GM12865 (cell line): ENCODE data around the gene PITX3.

Source experiments
- DNase-seq: peaks from one replicate; pipeline ENCODE4 v3.0.0; 2010; ENCODE audit warnings: low read depth
- H3K4me3 ChIP-seq: 2 replicates; pipeline ENCODE4 v1.5.1; 2011; ENCODE audit warnings: mild to moderate bottlenecking, low read depth, low read length, control low read depth
- TF ChIP-seq, protein P1 (sequence below): IDR thresholded peaks from 2 replicates; pipeline ENCODE4 v1.5.1; 2011; ENCODE audit warnings: low read length, control low read depth, low read depth, inconsistent platforms; ENCODE audit not compliant: insufficient read depth; ENCODE audit errors: missing control alignments

The PITX3 gene

DNA sequence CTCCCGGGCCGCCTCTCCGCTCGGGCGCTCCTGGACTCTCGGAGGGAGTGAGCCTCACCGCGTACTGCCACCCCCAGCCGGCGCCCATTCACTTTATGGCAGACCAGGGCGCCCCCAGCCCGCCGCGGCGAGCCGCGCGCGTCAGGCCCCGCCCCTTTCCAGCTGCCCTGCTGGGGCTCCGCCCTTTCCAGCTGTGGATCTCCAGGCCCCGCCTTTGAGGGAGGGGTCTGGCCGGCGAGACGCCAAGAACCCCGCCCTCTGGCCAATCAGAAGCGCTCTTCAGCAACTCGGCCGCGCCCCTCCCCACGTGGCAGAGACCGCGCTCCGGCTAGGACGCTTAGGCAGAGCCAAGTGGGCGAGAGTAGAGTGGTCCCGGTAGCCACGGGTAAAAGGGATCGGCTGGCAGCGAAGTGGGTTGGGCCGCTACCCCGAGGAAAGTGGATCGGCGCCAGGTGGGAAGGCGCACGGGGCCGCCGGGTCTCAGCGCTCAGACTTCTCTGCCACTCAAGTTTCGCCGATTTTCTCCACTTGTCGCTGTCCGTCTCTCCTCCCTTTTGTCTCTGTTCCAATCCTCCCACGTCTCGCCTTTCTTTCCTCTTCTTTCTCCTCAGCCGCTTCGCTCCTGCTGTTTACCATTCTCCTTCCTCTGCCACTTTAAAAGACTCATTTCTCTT, at the start of gene PITX3:
Gene PITX3 (minus strand): TSS at position 69 of the 674 bp plus-strand sequence. CDS start 9,432 bp downstream, outside the sequence.
- DNase-seq: peak; percentile 89
- TF ChIP-seq, protein P1, sequence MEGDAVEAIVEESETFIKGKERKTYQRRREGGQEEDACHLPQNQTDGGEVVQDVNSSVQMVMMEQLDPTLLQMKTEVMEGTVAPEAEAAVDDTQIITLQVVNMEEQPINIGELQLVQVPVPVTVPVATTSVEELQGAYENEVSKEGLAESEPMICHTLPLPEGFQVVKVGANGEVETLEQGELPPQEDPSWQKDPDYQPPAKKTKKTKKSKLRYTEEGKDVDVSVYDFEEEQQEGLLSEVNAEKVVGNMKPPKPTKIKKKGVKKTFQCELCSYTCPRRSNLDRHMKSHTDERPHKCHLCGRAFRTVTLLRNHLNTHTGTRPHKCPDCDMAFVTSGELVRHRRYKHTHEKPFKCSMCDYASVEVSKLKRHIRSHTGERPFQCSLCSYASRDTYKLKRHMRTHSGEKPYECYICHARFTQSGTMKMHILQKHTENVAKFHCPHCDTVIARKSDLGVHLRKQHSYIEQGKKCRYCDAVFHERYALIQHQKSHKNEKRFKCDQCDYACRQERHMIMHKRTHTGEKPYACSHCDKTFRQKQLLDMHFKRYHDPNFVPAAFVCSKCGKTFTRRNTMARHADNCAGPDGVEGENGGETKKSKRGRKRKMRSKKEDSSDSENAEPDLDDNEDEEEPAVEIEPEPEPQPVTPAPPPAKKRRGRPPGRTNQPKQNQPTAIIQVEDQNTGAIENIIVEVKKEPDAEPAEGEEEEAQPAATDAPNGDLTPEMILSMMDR: no peak
- H3K4me3 ChIP-seq: peak within 1 kb of the TSS; percentile 56

DNA sequence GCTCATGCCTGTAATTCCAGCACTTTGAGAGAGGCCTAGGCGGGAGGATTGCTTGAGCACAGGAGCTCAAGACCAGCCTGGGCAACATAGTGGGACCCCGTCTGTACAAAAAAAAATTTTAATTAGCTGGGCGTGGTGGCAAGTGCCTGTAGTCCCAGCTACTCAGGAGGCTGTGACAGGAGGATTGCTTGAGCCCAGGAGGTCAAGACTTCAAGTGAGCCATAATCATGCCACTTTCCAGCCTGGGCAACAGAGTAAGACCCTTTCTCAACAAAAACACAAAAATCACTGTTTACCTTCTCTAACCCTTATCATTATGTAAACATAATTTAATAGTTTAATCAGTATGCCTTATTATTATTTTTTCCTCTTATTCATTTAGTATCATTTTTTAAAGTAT, 48.5 kb upstream of the PITX3 start:
- DNase-seq: no peak
- TF ChIP-seq, protein P1: no peak
- no peak overlapping the region for H3K4me3 ChIP-seq

DNA sequence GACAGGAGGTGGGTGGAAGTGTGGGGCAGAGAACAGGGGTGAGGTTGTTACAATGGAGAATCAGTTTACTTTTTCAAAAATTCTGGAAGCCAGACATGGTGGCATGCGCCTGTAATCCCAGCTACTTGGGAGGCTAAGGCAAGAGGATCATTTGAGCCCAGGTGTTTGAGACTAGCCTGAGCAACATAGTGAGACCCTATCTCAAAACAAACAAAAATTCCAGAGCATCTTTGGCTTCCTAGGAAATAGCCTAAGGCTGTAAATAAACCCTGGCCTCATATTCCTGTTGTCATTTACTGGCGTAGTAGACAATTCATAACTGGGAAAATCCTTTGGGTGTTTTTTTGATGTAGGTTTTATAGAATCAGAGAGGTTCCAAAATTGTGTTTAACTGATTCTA, 48.0 kb upstream of the PITX3 start:
- no peak for DNase-seq
- no peak overlapping the region for H3K4me3 ChIP-seq
- TF ChIP-seq, protein P1: no peak

DNA sequence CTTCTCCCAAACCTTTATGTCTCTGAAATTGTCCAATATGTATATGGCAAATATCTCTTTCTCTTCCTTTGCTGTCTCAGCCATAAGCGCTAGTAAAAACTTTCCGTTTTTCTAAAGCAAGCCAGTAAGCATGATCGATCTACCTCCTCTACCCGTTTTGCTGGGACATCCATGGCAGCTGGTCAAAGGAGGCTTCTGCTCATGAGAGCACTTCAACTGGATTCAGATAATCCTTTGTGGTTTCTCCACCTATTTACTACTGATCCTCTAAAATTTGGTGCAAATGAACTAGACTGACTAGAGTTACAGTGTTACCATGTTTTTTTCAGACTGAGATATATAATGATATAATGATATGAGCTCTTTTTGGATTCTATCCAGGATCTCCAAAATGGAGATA, 46.7 kb upstream of the PITX3 start:
- TF ChIP-seq, protein P1: no peak
- DNase-seq: no peak
- no peak overlapping the region for H3K4me3 ChIP-seq

DNA sequence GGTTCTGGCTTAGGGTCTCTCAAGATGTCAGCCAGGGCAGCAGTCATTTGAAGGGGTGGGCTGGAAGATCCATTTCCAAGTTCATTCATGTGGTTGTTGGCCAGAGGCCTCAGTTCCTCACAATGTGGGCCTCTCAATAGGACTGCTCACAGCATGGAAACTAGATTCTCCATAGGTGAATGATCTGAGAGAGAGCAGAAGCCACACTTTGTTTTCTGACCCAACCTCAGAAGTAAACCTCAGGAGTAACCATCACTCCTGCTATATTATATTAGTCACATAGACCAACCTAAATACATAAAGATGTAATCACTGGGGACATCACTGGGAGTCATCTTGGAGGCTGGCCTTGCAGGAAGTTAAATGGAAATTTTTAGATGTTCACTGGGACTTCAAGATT, 46.2 kb upstream of the PITX3 start:
- no peak overlapping the region for H3K4me3 ChIP-seq
- DNase-seq: peak; percentile 19
- TF ChIP-seq, protein P1: no peak

DNA sequence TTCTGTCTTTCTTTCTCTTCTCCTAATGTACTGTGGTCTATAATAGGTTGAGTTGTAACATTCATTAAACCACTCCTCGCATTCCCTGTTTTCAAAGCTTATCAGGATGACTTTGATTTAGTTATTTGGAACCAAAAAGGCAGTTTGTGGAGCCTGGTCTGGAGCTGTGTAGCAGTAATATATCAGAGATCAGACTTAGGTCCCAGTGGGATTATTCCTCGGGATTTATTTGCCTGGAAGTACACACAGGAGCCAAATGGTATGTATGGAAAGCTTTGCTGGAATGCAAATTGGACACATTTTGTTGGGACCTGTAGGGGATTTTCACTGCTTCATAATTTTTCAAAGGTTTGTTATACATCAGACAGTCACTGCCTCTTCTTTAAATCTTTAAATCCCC, 44.9 kb upstream of the PITX3 start:
- no peak overlapping the region for H3K4me3 ChIP-seq
- no peak for DNase-seq
- TF ChIP-seq, protein P1: no peak

DNA sequence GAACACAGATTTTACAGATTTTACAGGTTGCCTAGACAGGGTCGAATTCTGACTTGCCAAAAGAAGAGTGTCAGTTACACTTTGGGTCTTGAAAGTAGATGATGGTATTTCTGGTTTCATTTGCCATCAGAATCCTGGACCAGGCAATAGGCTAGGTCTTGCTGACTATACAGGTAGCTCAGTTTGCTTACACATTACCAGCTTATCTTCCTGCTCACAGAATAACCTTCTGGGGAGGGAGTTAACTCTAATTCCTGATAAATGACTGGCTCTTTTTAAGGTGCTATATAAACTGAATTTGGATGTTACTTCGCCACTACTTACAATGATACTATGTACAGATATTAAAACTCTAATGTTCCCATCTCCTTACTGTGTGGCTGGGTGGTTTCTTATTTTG, 43.8 kb upstream of the PITX3 start:
- no peak overlapping the region for H3K4me3 ChIP-seq
- peak; percentile 10 for DNase-seq
- TF ChIP-seq, protein P1: no peak
